SU-DHL-6 (cell line): Measurements from ENCODE around the gene SMAD4.
"Not testable (repeated sequence)": the region's sequence is repeated elsewhere in the genome, so short reads cannot be mapped to it uniquely, and the experiment has no call there.

Experiments used
- H2AFZ ChIP-seq: fragments of 200-600 bp; sonication (generic); 2 replicates; pipeline ENCODE4 v1.6.1; 2014; ENCODE audit warnings: low read depth, mild to moderate bottlenecking, moderate library complexity, mixed read lengths, antibody characterized with exemption, low read length; ENCODE audit not compliant: severe bottlenecking
- H3F3A ChIP-seq: fragments of 200-600 bp; shearing (Covaris generic); 2 replicates; pipeline ENCODE4 v1.6.0; 2016; ENCODE audit warnings: antibody characterized with exemption, mild to moderate bottlenecking; ENCODE audit not compliant: insufficient read depth
- H3K27ac ChIP-seq: fragments of 200-600 bp; sonication (generic); 2 replicates; pipeline ENCODE4 v1.5.1; 2016; ENCODE audit warnings: low read depth, mild to moderate bottlenecking, low read length, moderate library complexity, mixed read lengths
- H3K27me3 ChIP-seq: fragments of 200-600 bp; sonication (generic), shearing (Covaris generic); 2 replicates; pipeline ENCODE4 v1.6.0; 2014; ENCODE audit warnings: mild to moderate bottlenecking, low read length
- H3K36me3 ChIP-seq: fragments of 200-600 bp; sonication (generic); 2 replicates; pipeline ENCODE4 v1.6.1; 2014; ENCODE audit warnings: mild to moderate bottlenecking, low read length, mixed read lengths
- H3K4me2 ChIP-seq: fragments of 300-600, 200-600 bp; shearing (Covaris generic), sonication (generic); 2 replicates; pipeline ENCODE4 v1.6.0; 2014; ENCODE audit warnings: low read length, low read depth, mild to moderate bottlenecking; ENCODE audit not compliant: poor library complexity, severe bottlenecking
- H3K4me3 ChIP-seq: fragments of 200-600 bp; sonication (generic); 2 replicates; pipeline ENCODE4 v1.5.1; 2014; ENCODE audit warnings: antibody characterized with exemption, low read length, mild to moderate bottlenecking, mixed read lengths; ENCODE audit not compliant: insufficient read depth, poor library complexity, severe bottlenecking
- H3K79me2 ChIP-seq: fragments of 200-600 bp; sonication (generic); 2 replicates; pipeline ENCODE4 v1.6.1; 2014; ENCODE audit warnings: mild to moderate bottlenecking, low read length, moderate library complexity; ENCODE audit not compliant: insufficient read depth
- H3K9ac ChIP-seq: fragments of 200-600 bp; sonication (generic); 2 replicates; pipeline ENCODE4 v1.7.0; 2014; ENCODE audit warnings: mild to moderate bottlenecking, low read length
- H3K9me2 ChIP-seq: fragments of 200-600 bp; sonication (generic); replicated peaks from 2 replicates; pipeline ENCODE4 v1.6.1; 2014; ENCODE audit warnings: low read length; ENCODE audit not compliant: insufficient read depth
- H3K9me3 ChIP-seq: fragments of 200-600 bp; sonication (generic); 2 replicates; pipeline ENCODE4 v1.6.1; 2014; ENCODE audit warnings: low read length, mixed read lengths; ENCODE audit not compliant: insufficient read depth
- H4K20me1 ChIP-seq: fragments of 200-600 bp; sonication (generic); 2 replicates; pipeline ENCODE4 v1.6.1; 2014; ENCODE audit warnings: low read depth, mild to moderate bottlenecking, antibody characterized with exemption, low read length, moderate library complexity, mixed read lengths
- EZH2phosphoT487 ChIP-seq: fragments of 200-600 bp; sonication (generic), shearing (Covaris generic); conservative IDR thresholded peaks from 2 replicates; pipeline ENCODE4 v1.6.1; 2018; ENCODE audit warnings: mild to moderate bottlenecking, antibody characterized with exemption, low read length, moderate library complexity, mixed read lengths
- TF ChIP-seq, protein P1 (sequence below): fragments of 200-600 bp; sonication (generic); IDR thresholded peaks from one replicate; pipeline ENCODE4 v1.5.1; 2017; ENCODE audit warnings: antibody characterized with exemption, mild to moderate bottlenecking, low read length, moderate library complexity; ENCODE audit not compliant: insufficient read depth, poor library complexity, severe bottlenecking

SMAD4 gene

DNA sequence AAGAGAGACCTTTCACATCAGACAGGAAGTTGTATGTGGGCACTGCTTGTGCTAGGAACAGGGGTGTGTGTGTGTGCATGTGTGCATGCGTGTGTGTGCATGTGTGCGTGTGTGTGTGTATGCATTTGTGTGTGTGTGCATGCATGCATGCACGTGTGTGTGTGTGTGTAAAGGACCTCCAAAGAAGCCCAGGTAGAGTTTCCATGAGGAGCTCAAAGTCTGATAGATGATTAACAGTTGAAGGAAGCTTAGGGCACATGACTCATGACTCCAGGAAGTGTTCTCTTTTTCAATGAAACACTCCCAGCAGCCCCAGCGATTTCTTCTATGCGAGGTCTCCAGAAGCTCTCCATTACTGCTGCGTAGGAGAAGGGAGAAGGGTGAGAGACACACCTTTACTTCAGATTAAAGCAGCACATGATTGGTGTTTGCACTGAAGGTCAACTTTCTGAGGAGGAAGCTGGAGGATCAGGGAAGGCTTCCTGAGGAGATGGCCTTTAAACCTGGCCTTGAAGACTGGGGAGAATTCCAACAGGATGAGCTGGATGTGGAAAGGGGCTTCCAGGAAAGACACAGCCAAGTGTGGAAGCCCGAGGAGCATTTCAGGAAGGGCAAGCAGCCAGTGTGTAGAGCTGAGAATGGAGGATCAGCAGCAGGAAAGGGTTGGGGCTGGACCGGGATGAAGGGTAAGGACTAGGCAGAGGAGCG is 77.7 kb downstream of the SMAD4 start:
- H3K79me2 ChIP-seq = no peaks in the 10 kb centered on the region
- H3K9me2 ChIP-seq = no peaks in the 10 kb centered on the region
- no peak for TF ChIP-seq EZH2phosphoT487
- TF ChIP-seq, protein P1, sequence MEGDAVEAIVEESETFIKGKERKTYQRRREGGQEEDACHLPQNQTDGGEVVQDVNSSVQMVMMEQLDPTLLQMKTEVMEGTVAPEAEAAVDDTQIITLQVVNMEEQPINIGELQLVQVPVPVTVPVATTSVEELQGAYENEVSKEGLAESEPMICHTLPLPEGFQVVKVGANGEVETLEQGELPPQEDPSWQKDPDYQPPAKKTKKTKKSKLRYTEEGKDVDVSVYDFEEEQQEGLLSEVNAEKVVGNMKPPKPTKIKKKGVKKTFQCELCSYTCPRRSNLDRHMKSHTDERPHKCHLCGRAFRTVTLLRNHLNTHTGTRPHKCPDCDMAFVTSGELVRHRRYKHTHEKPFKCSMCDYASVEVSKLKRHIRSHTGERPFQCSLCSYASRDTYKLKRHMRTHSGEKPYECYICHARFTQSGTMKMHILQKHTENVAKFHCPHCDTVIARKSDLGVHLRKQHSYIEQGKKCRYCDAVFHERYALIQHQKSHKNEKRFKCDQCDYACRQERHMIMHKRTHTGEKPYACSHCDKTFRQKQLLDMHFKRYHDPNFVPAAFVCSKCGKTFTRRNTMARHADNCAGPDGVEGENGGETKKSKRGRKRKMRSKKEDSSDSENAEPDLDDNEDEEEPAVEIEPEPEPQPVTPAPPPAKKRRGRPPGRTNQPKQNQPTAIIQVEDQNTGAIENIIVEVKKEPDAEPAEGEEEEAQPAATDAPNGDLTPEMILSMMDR = no peak
- no peaks in the 10 kb centered on the region for H4K20me1 ChIP-seq
- H3K27ac ChIP-seq = no peak overlapping the region
- H3F3A ChIP-seq = no peaks in the 10 kb centered on the region
- H3K4me3 ChIP-seq = no peak overlapping the region
- no peaks in the 10 kb centered on the region for H3K9me3 ChIP-seq
- H3K9ac ChIP-seq = no peak overlapping the region
- no peak overlapping the region for H3K4me2 ChIP-seq
- no peak overlapping the region for H2AFZ ChIP-seq
- no peaks in the 10 kb centered on the region for H3K27me3 ChIP-seq
- no peaks in the 10 kb centered on the region for H3K36me3 ChIP-seq

DNA sequence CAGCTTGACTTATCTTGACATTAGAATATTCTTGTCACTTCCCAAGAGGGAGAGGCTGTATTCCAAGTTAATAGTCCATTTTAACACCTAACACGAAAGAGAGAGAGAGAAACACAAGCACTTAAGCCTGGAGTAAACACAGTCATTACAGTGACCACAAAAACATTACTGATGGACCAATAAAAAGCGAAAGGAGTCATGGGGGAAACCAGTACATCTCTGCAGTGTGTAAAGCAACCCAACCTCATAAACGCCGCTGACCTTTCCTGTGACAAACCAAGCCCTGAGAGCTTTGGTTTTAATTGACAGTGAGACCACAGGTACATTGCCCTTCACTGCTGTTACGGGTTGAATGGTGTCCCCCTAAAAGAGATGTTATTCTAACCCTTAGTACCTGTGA is 78.3 kb downstream of the SMAD4 start:
- no peak overlapping the region for H3K4me3 ChIP-seq
- no peaks in the 10 kb centered on the region for H3K27me3 ChIP-seq
- H3K36me3 ChIP-seq = no peaks in the 10 kb centered on the region
- H2AFZ ChIP-seq = no peak overlapping the region
- H3K79me2 ChIP-seq = no peaks in the 10 kb centered on the region
- H3K27ac ChIP-seq = no peak overlapping the region
- H4K20me1 ChIP-seq = no peaks in the 10 kb centered on the region
- no peaks in the 10 kb centered on the region for H3F3A ChIP-seq
- H3K4me2 ChIP-seq = no peak overlapping the region
- no peak for TF ChIP-seq EZH2phosphoT487
- no peak overlapping the region for H3K9ac ChIP-seq
- no peaks in the 10 kb centered on the region for H3K9me2 ChIP-seq
- H3K9me3 ChIP-seq = no peaks in the 10 kb centered on the region

DNA sequence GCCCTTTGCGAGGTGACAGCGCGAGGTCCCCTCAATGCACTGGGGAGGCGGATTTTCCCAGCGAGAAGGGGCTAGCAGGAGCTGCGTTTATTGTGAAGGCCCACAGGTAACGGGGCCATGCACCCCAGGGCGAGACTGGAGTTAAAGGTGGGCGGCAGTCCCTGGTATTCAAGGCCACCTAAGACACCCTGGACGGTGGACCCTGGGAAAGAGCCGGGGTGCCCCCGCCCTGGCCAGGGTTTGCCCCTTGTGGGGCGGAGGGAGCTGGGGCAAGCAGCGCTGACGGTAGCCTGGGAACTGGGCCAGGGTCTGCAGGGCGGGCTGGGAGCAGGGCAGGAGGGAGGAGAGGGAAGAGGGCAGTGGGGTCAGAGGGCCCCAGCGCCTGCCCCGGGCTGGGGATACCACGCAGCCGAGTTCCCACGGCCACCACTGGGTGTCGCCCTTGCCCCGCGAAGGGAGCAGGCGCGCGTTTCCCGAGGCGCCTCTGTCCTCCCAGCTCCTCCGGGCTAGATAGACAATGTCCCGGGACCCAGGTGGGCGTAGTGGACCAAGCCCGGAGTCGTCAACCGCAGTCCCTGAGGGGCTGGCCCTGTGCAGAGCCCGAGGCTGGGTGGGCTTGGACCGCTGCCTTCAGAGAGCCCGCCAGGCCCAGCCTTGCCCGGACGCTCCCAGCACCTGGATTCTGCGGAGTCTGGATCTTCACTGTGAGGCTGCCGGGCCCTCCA is 80.2 kb downstream of the SMAD4 start:
- Histone ChIP-seq H3K9ac (no peak overlapping the region), H3K4me3 (no peak overlapping the region), H4K20me1 (no peaks in the 10 kb centered on the region), H3K79me2 (no peaks in the 10 kb centered on the region), H3K27me3 (no peaks in the 10 kb centered on the region), H3K36me3 (no peaks in the 10 kb centered on the region), H3K9me2 (no peaks in the 10 kb centered on the region), H2AFZ (no peak overlapping the region), H3F3A (no peaks in the 10 kb centered on the region), H3K9me3 (no peaks in the 10 kb centered on the region), H3K27ac (no peak overlapping the region), H3K4me2 (no peak overlapping the region)
- TF ChIP-seq, protein P1 = peak; percentile 91
- TF ChIP-seq EZH2phosphoT487 = no peak

DNA sequence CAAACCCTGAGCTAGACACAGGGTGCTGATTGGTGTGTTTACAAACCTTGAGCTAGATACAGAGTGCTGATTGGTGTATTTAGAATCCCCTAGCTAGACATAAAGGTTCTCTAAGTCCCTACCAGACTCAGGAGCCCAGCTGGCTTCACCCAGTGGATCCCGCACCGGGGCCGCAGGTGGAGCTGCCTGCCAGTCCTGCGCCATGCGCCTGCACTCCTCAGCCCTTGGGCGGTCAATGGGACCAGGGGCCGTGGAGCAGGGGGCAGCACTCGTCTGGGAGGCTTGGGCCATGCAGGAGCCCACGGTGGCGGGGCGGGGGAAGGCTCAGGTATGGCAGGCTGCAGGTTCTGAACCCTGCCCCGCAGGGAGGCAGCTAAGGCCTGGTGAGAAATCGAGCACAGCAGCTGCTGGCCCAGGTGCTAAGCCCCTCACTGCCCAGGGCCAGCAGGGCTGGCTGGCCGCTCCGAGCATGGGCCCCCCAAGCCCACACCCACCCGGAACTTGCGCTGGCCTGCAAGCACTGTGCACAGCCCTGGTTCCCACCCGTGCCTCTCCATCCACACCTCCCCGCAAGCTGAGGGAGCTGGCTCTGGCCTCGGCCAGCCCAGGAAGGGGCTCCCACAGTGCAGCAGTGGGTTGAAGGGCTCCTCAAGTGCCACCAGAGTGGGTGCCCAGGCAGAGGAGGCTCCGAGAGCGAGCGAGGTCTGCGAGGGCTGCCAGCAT is 81.8 kb downstream of the SMAD4 start:
- not testable (repeated sequence) for H3K4me2 ChIP-seq, H2AFZ ChIP-seq, H3K79me2 ChIP-seq, H3K9ac ChIP-seq, H3K27me3 ChIP-seq, H4K20me1 ChIP-seq, H3K4me3 ChIP-seq, H3K9me3 ChIP-seq, H3K27ac ChIP-seq, H3F3A ChIP-seq, H3K9me2 ChIP-seq, H3K36me3 ChIP-seq

DNA sequence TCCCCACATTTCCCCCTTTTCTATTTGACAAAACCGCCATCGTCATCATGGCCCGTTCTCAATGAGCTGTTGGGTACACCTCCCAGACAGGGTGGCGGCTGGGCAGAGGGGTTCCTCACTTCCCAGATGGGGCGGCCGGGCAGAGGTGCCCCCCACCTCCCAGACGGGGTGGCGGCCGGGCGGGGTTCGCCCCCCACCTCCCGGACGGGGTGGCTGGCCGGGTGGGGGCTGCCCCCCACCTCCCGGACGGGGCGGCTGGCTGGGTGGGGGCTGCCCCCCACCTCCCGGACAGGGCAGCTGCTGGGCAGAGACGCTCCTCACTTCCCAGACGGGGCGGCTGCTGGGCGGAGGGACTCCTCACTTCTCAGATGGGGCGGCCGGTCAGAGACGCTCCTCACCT is 87.0 kb downstream of the SMAD4 start:
- H3K9me3 ChIP-seq, H2AFZ ChIP-seq, H3K36me3 ChIP-seq, H4K20me1 ChIP-seq, H3K27ac ChIP-seq, H3F3A ChIP-seq, H3K4me2 ChIP-seq, H3K4me3 ChIP-seq, H3K9me2 ChIP-seq, H3K79me2 ChIP-seq, H3K27me3 ChIP-seq, H3K9ac ChIP-seq: not testable (repeated sequence)

DNA sequence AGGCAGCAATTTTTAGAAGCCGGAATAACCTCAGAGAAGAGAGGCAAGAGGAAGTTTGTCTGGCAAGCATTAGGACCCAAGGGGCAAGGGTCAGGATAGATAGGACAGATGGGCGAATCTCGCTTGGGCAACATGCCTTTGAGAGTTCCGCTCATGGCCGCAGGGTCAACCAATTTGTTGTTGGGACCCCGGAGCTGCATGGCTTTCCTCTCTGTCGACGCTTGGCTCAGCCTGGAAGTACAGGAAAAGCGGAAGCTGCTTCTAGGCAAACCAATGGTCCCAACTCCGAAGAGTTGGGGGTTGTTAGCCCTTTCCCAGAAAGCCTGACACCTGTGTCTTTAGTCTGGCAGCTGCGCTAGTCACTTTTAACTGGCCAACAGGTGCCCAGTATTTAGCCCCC is 89.5 kb downstream of the SMAD4 start:
- not testable (repeated sequence) for H2AFZ ChIP-seq, H3K79me2 ChIP-seq, H3K27me3 ChIP-seq, H3K9ac ChIP-seq, H4K20me1 ChIP-seq, H3F3A ChIP-seq, H3K36me3 ChIP-seq, H3K4me2 ChIP-seq, H3K9me2 ChIP-seq, H3K9me3 ChIP-seq, H3K4me3 ChIP-seq, H3K27ac ChIP-seq
